ENCODE data around the gene IL7R.
"Not testable (repeated sequence)": the region's sequence is repeated elsewhere in the genome, so short reads cannot be mapped to it uniquely, and the experiment has no call there.

The IL7R gene

GRCh38 chr5:35887321-35888100 lies 30.8 kb downstream of the IL7R start:
- no peak for TF ChIP-seq CTCF (IDR thresholded peaks at IDR 0.05; ENCODE audit: extremely low read depth, insufficient read depth, missing control alignments)
- no peak for DNase-seq (ENCODE audit: low spot score)
- in situ Hi-C loops (cut with MboI; ENCODE audit: low pct_unique_long_range_greater_than_20kb, low sequenced_read_pairs, unreplicated experiment), result no loop called here

- DNase-seq (ENCODE audit: low spot score), result no peak
- in situ Hi-C loops (cut with MboI; ENCODE audit: low pct_unique_long_range_greater_than_20kb, low sequenced_read_pairs, unreplicated experiment), result no loop called here
Observed at GRCh38 chr5:35890021-35891020, 33.6 kb downstream of the IL7R start.

GRCh38 chr5:35892799-35893198 lies 36.1 kb downstream of the IL7R start:
- in situ Hi-C loops (cut with MboI; ENCODE audit: low pct_unique_long_range_greater_than_20kb, low sequenced_read_pairs, unreplicated experiment); DNase-seq (ENCODE audit: low spot score): not testable (repeated sequence)

More at GRCh38 chr5:35890021-35891020, 33.6 kb downstream of the IL7R start:
- TF ChIP-seq CTCF (IDR thresholded peaks at IDR 0.05; ENCODE audit: extremely low read depth, insufficient read depth, missing control alignments), result no peak

GRCh38 chr5:35894131-35894530 lies 37.4 kb downstream of the IL7R start:
- DNase-seq (ENCODE audit: low spot score), result no peak
- TF ChIP-seq CTCF (IDR thresholded peaks at IDR 0.05; ENCODE audit: extremely low read depth, insufficient read depth, missing control alignments), result no peak
- in situ Hi-C loops (cut with MboI; ENCODE audit: low pct_unique_long_range_greater_than_20kb, low sequenced_read_pairs, unreplicated experiment), result no loop called here

GRCh38 chr5:35898952-35899660 lies 42.4 kb downstream of the IL7R start:
- TF ChIP-seq CTCF (IDR thresholded peaks at IDR 0.05; ENCODE audit: extremely low read depth, insufficient read depth, missing control alignments), result no peak
- in situ Hi-C loops (cut with MboI; ENCODE audit: low pct_unique_long_range_greater_than_20kb, low sequenced_read_pairs, unreplicated experiment), result no loop called here
- no peak for DNase-seq (ENCODE audit: low spot score)

- in situ Hi-C loops (cut with MboI; ENCODE audit: low pct_unique_long_range_greater_than_20kb, low sequenced_read_pairs, unreplicated experiment), result no loop called here
- TF ChIP-seq CTCF (IDR thresholded peaks at IDR 0.05; ENCODE audit: extremely low read depth, insufficient read depth, missing control alignments), result no peak
- DNase-seq (ENCODE audit: low spot score), result peak; percentile 48
Observed at GRCh38 chr5:35899800-35900199, 43.1 kb downstream of the IL7R start.
